Pons (tissue), 1 donor: ENCODE data around the gene RIN3.

Experiments
- DNase-seq: peaks from one replicate; pipeline ENCODE4 v3.0.0-alpha.2; 2016; ENCODE audit warnings: low spot score

RIN3 gene

DNA sequence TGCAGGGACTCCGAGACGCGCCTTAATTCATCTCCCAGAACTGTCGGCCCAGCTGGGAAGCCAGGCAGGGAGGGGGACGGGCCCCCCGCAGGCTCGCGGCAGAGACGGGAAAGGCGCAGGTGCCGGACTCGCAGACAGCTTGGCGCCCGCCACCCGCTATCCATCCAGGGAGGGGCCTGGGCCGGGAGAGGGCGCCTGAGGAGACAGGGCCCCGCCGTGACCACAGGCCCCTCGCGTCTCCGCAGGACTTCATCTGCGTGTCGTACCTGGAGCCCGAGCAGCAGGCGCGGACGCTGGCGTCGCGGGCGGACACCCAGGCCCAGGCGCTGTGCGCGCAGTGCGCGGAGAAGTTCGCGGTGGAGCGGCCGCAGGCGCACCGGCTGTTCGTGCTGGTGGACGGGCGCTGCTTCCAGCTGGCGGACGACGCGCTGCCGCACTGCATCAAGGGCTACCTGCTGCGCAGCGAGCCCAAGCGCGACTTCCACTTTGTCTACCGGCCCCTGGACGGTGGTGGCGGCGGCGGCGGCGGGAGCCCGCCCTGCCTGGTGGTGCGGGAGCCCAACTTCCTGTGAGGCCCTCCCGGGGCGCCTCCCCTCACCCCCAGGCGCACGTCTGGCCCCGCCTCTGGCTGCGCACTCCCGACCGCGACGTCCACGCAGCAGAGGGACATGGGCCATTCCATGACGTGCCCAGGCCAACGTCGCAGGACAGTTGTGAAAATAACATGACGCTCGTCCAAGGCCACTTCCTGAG lies 174.3 kb downstream of the RIN3 start:
- no peak for DNase-seq

GRCh38 chr14:92688434-92689375 lies 175.1 kb downstream of the RIN3 start:
- DNase-seq = no peak

DNA sequence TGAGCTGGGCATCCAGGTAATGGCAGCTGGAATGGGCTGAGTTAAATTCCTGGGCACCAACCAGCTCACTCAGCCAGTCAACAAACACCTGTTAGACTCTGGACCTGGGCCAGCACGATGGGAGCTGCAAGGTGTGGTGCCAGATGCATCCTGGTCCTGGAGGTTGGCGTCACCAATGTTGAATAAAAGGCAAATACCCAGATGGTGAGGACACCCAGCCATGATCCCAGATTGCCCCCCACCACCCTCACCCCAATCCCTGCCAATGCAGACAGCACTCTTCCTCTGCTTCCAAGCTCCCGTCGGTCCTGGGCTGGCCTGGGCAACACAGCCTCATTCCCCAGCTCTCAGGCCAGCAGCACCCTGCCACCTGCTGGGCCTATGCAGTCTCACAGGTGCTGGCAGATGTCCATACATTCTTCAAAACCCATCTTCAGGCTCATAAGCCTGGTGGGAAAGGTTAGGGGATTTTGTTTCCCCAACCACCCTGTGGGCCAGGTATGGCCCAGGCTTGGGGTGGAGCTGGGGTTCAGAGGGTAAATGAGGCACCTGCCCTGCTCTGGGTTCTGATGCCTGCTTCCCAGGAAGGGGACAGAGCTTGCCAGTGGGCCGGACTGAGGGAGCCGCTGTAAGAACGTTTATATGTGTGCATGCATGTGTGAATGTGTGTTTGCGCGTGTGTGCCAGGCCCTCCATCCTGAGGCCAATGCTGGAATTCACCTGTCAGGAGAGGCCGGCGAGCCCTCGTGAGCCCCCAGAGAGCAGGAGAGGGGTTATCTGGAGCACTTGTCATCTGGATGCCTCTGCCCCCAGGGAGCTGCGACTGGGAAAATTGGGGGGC lies 176.8 kb downstream of the RIN3 start:
- no peak for DNase-seq

GRCh38 chr14:92692822-92693226 lies 179.2 kb downstream of the RIN3 start:
- DNase-seq = peak; percentile 30

GRCh38 chr14:92693998-92694795 lies 180.6 kb downstream of the RIN3 start:
- DNase-seq = no peak

DNA sequence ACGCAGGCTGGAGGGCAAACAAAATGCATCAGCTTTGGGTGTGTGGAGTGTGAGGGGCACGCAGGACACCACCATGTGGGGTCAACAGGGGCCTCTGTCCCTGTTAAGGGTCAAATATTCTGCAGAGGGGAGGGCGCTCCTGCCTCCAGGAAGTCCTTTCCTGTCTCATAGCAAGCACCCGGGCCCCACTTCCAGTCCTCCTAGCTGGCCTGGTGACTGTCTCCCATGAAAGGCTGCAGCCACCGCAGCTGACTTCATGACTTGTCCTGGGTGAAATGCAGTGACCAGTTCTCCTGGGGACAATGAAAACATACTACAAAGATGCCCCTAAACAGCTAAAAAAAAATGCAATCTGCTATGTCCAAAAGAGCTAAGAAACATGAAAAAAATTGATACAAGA lies 181.2 kb downstream of the RIN3 start:
- DNase-seq = no peak

GRCh38 chr14:92695562-92695961 lies 182.0 kb downstream of the RIN3 start:
- DNase-seq = no peak

DNA sequence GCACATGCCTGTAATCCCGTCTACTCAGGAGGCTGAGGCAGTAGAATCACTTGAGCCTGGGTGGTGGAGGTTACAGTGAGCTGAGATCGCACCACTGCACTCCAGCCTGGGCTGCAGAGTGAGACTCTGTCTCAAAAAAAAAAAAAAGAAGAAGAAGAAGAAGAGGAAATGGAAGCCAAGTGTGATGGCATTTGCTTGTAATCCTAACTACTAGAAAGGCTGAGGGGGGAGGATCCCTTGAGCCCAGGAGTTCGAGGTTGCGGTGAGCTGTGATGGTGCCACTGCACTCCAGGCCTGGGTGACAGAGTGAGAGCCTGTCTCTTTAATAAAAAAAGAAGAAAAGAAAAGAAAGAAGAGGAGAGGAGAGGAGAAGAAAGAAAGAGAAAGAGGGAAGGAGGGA lies 182.8 kb downstream of the RIN3 start:
- DNase-seq = no peak

- no peak for DNase-seq
Measured at GRCh38 chr14:92698393-92698792, 184.8 kb downstream of the RIN3 start.

DNA sequence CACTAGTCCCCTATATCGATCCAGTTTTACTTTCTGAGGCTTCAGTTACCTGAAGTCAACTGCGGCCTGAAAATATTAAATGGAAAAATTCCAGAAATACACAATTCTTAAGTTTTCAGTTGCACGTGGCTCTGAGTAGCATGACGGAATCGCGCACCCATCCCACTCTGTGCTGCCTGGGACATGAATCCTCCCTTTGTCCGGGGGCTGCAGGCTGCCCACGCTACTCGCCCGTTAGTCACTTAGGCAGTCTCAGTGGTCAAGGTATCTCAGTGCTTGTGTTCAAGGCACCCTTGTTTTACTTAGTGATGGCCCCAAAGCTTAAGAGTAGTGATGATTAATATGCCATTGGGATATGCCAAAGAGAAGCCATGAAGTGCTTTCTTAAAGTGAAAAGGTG lies 188.2 kb downstream of the RIN3 start:
- DNase-seq = no peak

- peak; percentile 15 for DNase-seq
Measured at GRCh38 chr14:92702441-92702918, 188.9 kb downstream of the RIN3 start.

- DNase-seq = no peak
Measured at GRCh38 chr14:92703516-92703915, 189.9 kb downstream of the RIN3 start.

- DNase-seq = peak; percentile 68
Measured at GRCh38 chr14:92704036-92704804, 190.6 kb downstream of the RIN3 start.

DNA sequence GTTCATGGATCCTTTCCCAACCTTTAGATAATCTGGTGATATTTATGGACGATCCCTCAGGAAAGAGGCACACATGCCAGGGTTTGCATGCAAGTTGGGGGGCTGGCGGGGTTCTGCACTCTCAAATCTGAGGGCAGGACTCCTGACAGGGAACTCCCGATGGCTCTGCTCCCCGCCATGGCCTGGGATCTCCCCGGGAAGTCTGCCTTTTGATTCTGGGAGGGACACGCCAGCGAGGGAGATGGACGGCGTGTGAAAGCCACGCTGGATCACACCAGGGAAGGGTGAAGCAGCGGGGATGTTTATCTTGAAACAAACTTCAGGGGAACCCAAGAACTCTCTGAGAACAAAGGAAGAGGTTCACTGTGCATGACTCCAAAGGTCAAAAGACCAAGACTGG lies 191.2 kb downstream of the RIN3 start:
- DNase-seq = no peak

DNA sequence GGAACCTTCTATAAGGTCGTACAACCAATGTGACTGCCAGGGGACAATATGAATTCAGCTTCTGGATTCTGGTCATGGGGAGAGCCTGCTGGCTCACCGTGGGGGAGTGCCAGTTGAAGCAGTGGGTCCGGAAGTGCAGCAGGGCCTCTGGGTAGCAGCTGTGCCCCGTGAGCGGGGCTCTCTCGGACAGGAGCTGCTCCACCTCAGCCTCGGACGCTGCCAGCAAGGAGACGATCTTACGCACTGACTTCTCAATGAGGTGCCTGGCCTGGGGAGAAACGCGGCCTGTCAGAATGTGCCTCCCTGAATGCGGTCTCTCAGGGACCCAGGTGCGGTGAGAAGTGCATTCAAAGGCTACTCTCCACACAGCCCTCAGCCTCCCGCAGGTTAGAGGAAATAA lies 192.8 kb downstream of the RIN3 start:
- DNase-seq = no peak

DNA sequence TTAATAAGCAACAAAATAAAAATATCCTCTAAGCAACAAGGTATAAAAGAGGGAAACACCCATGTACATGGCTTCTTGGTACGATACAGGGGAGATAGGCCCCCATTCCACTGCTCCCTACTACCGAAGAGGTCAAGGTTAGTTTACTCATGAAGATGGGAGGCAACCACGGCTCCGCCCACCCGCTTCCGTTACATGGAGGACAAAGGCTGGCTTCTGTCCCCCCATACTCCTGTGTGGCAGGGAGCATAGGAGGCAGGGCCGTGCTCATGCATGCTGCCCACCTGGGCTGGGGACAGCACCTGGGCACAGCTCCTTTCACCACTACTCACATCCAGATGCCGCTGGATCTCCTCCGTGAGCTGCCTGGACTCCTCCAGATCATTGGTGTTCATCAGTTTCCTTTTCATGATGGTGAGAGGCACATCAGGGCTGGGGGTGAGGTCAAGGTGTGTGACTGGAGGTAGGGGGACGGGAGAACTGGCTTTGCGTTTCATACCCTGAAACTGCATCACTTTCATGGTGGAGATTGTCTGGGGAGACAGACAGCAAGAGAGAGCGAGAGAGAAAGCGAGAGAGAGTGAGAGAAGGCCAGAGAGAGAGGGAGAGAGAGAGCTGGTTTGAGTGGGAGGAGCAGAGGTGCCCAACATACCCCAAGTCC lies 195.9 kb downstream of the RIN3 start:
- no peak for DNase-seq

- no peak for DNase-seq
Measured at GRCh38 chr14:92710001-92710341, 196.4 kb downstream of the RIN3 start.

DNA sequence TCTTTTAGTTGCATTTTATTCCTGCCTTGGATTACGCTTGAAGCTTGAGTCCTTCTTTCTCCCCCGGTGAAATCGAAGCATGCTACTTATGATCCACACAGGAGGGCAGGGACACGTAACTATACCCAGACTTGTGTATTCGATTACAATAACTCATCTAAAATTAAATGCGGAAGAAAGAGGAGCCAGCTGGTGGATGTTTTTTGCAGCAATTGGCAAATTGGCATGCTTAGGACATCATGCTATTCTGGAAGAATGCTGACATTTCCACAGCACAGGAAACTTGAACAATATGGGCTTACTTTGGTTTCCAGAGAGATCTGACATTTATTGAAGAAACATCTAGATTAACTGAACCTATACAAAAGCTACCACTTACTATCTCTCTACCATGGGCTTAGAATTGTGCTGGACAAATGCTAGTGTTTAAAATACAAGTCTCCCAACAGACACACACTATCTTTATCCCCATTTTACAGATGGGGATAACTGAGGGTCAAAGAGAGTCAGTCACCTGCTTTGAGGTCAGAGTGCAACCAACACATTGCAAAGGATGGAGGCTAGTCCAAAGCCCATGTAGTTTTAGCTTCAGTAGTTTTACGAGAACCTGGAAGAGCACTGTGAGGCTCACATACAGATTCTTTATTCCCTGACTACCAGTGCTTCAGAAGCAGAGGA lies 198.5 kb downstream of the RIN3 start:
- DNase-seq = no peak

DNA sequence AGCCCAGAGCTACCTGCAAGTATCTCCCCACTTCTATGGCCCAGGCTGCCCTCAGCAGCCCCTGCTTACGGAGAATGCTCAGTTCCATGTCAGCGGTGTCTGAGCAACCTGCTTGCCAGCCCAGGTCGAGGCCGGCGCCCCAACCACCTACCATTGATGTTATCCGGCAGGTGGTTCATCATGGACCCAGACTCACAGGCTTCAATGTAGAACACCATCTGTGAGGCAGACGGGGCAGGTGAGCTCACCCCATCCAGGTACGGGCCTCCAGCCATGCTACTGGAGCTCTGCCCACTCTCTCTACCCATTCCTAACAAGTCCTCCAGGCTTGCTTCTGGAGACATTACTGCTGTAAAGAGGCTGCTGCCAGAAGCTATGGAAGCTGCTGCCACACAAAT lies 199.1 kb downstream of the RIN3 start:
- DNase-seq = no peak
